SW 1271 (cell line): ENCODE measurements around the gene UBE3D.
"Not testable (repeated sequence)": the region's sequence is repeated elsewhere in the genome, so short reads cannot be mapped to it uniquely, and the experiment has no call there.

Experiments used
- DNase-seq, 2 experiments: peaks; one replicate each; lab custom pipeline; 2025; lab: John Stamatoyannopoulos, UW

The UBE3D gene

GRCh38 chr6:82872185-82872584, 193.5 kb downstream of the UBE3D start:
- no peak for DNase-seq

- no peak for DNase-seq
These were observed 195.0 kb downstream of the UBE3D start for GRCh38 chr6:82870582-82871172.

GRCh38 chr6:82869493-82869892, 196.1 kb downstream of the UBE3D start:
- DNase-seq, result no peak

GRCh38 chr6:82867946-82868345, 197.7 kb downstream of the UBE3D start:
- no peak for DNase-seq

- DNase-seq, result no peak
These were observed 199.2 kb downstream of the UBE3D start for GRCh38 chr6:82866446-82866845.

- no peak for DNase-seq
These were observed 200.2 kb downstream of the UBE3D start for GRCh38 chr6:82865461-82865860.

GRCh38 chr6:82863781-82864180, 201.9 kb downstream of the UBE3D start:
- no peak for DNase-seq

- DNase-seq, result peak in 1 of 2 experiments; percentile 23
These were observed 203.1 kb downstream of the UBE3D start for GRCh38 chr6:82862543-82862942.

GRCh38 chr6:82861121-82861520, 204.5 kb downstream of the UBE3D start:
- DNase-seq, result no peak

GRCh38 chr6:82856077-82856476, 209.6 kb downstream of the UBE3D start:
- DNase-seq, result not testable (repeated sequence)

- DNase-seq, result not testable (repeated sequence)
These were observed 212.7 kb downstream of the UBE3D start for GRCh38 chr6:82852904-82853303.

GRCh38 chr6:82843291-82843885, 222.3 kb downstream of the UBE3D start:
- DNase-seq, result no peak

GRCh38 chr6:82842721-82843120, 222.9 kb downstream of the UBE3D start:
- no peak for DNase-seq
